ENCODE measurements around the gene DAO. TPM values are rescaled to one million over a fixed set of nuclear protein-coding genes. Genes with fewer than 3 reads are reported as not detected.

DAO gene
- total RNA-seq, 1 experiment from 2014 or later: not detected

GRCh38 chr12:108875280-108875679, 4.6 kb upstream of the DAO start:
- no peak for DNase-seq (ENCODE audit: low spot score)

- DNase-seq (ENCODE audit: low spot score): no peak
Observed at GRCh38 chr12:108875682-108876361, 4.1 kb upstream of the DAO start.

- no peak for DNase-seq (ENCODE audit: low spot score)
Observed at GRCh38 chr12:108876550-108876949, 3.3 kb upstream of the DAO start.

- DNase-seq (ENCODE audit: low spot score): no peak
Observed at GRCh38 chr12:108881953-108882352, 2.1 kb downstream of the DAO start.

- peak; percentile 48 for DNase-seq (ENCODE audit: low spot score)
Observed at GRCh38 chr12:108884116-108885012, 4.5 kb downstream of the DAO start.

GRCh38 chr12:108886873-108887629, 7.2 kb downstream of the DAO start:
- no peak for DNase-seq (ENCODE audit: low spot score)

GRCh38 chr12:108888031-108888430, 8.1 kb downstream of the DAO start:
- DNase-seq (ENCODE audit: low spot score): no peak

- peak; percentile 14 for DNase-seq (ENCODE audit: low spot score)
Observed at GRCh38 chr12:108890208-108890607, 10.3 kb downstream of the DAO start.

- DNase-seq (ENCODE audit: low spot score): no peak
Observed at GRCh38 chr12:108895220-108895802, 15.4 kb downstream of the DAO start.

GRCh38 chr12:108896336-108896735, 16.4 kb downstream of the DAO start:
- DNase-seq (ENCODE audit: low spot score): no peak

- no peak for DNase-seq (ENCODE audit: low spot score)
Observed at GRCh38 chr12:108896817-108897216, 16.9 kb downstream of the DAO start.

GRCh38 chr12:108899145-108899544, 19.3 kb downstream of the DAO start:
- no peak for DNase-seq (ENCODE audit: low spot score)

GRCh38 chr12:108905725-108906124, 25.8 kb downstream of the DAO start:
- no peak for DNase-seq (ENCODE audit: low spot score)

- no peak for DNase-seq (ENCODE audit: low spot score)
Observed at GRCh38 chr12:108906971-108907370, 27.1 kb downstream of the DAO start.

GRCh38 chr12:108907839-108908351, 28.0 kb downstream of the DAO start:
- DNase-seq (ENCODE audit: low spot score): peak; percentile 39

- DNase-seq (ENCODE audit: low spot score): no peak
Observed at GRCh38 chr12:108910336-108910735, 30.4 kb downstream of the DAO start.

- DNase-seq (ENCODE audit: low spot score): peak; percentile 7
Observed at GRCh38 chr12:108911915-108912314, 32.0 kb downstream of the DAO start.

GRCh38 chr12:108912361-108912760, 32.5 kb downstream of the DAO start:
- DNase-seq (ENCODE audit: low spot score): no peak

- DNase-seq (ENCODE audit: low spot score): no peak
Observed at GRCh38 chr12:108914121-108914531, 34.2 kb downstream of the DAO start.

- DNase-seq (ENCODE audit: low spot score): no peak
Observed at GRCh38 chr12:108915632-108916133, 35.8 kb downstream of the DAO start.

- DNase-seq (ENCODE audit: low spot score): no peak
Observed at GRCh38 chr12:108916336-108916735, 36.4 kb downstream of the DAO start.

Measured in HT-29 (cell line).